HCT116 (cell line): ENCODE results near the gene RRAGC. TPM values are rescaled to one million over a fixed set of nuclear protein-coding genes. Genes with fewer than 3 reads are reported as not detected.

Experiments used
- ATAC-seq: fragments of 200-7000 bp; cut with Tn5 transposase; 2 replicates; pipeline ENCODE4 v1.9.1; 2020; ENCODE audit warnings: mild to moderate bottlenecking, moderate library complexity
- Bru-seq: library from RNA; stranded (reverse); fragments of 400-500 nt; gene quantifications from one replicate; lab custom pipeline; 2021; lab: Mats Ljungman, UMichigan
- BruChase-seq, 2 experiments: library from RNA; stranded (reverse); fragments of 400-500 nt; gene quantifications; one replicate each; lab custom pipeline; 2021; lab: Mats Ljungman, UMichigan
- BruUV-seq: library from RNA; stranded (reverse); fragments of 400-500 nt; replicated peaks from 2 replicates; lab custom pipeline; 2021; lab: Mats Ljungman, UMichigan
- CTCF ChIA-PET: fragments of 300-600 bp; sonication (Branson Sonifier 250); formaldehyde crosslinking; loops from one replicate; lab custom pipeline; 2021; ENCODE audit warnings: antibody characterized with exemption; lab: Charles Lee
- POLR2A ChIA-PET: fragments of 300-600, 350-600 bp; sonication (Branson Sonifier 250); formaldehyde crosslinking; loops from one replicate; lab custom pipeline; 2021; ENCODE audit warnings: antibody characterized with exemption; lab: Charles Lee
- RAD21 ChIA-PET, 2 experiments: fragments of 300-600 bp; sonication (Branson Sonifier 250); formaldehyde crosslinking; loops; one replicate each; lab custom pipeline; 2023; ENCODE audit warnings: low total read pairs in 2 of 2; ENCODE audit not compliant: uncharacterized antibody in 2 of 2, unreplicated experiment in 2 of 2, low non-redundant PET in 1 of 2; lab: Charles Lee
- DNase-seq: peaks from one replicate; pipeline ENCODE4 v3.0.0-alpha.2; 2010; ENCODE audit warnings: low read depth, low spot score
- H2AFZ ChIP-seq: fragments of 200-600 bp; shearing (Covaris generic), sonication (generic); 2 replicates; pipeline ENCODE4 v1.6.1; 2017; ENCODE audit warnings: low read depth, mixed run types, mixed read lengths, antibody characterized with exemption, low read length; ENCODE audit not compliant: poor library complexity, severe bottlenecking
- H3K27ac ChIP-seq: 2 replicates; pipeline ENCODE4 v1.5.1; 2012; ENCODE audit warnings: low read depth, low read length
- H3K27me3 ChIP-seq: fragments of 200-600 bp; sonication (generic); 2 replicates; pipeline ENCODE4 v1.6.1; 2016; ENCODE audit warnings: mixed run types, low read length, mixed read lengths; ENCODE audit not compliant: insufficient read depth
- H3K36me3 ChIP-seq, 2 experiments: fragments of 200-500 bp in 1 of 2; fragments of 200-600 bp in 1 of 2; sonication (Bioruptor generic) in 1 of 2; sonication (generic) in 1 of 2; 2 replicates each; pipeline versions ENCODE4 v1.5.1 to v1.6.1; 2014 to 2016; ENCODE audit warnings: low read length in 2 of 2, inconsistent platforms in 1 of 2, mixed read lengths in 1 of 2, mixed run types in 1 of 2; ENCODE audit not compliant: insufficient read depth in 2 of 2, control insufficient read depth in 1 of 2
- H3K4me1 ChIP-seq, 2 experiments: fragments of 200-600 bp in 1 of 2; sonication (generic) in 1 of 2; 2 replicates each; pipeline versions ENCODE4 v1.5.1 to v1.6.1; 2012 to 2017; ENCODE audit warnings: low read length in 2 of 2, inconsistent platforms in 1 of 2, mild to moderate bottlenecking in 1 of 2, mixed read lengths in 1 of 2, mixed run types in 1 of 2, moderate library complexity in 1 of 2; ENCODE audit not compliant: insufficient read depth in 2 of 2, control insufficient read depth in 1 of 2
- H3K4me2 ChIP-seq: fragments of 200-600 bp; sonication (generic); 2 replicates; pipeline ENCODE4 v1.6.1; 2017; ENCODE audit warnings: mixed run types, low read length, mixed read lengths
- H3K4me3 ChIP-seq, 2 experiments: fragments of 200-600 bp in 1 of 2; sonication (generic) in 1 of 2; replicated peaks in 1 of 2; 2 replicates each; pipeline ENCODE4 v1.5.1; 2011 to 2016; ENCODE audit warnings: low read length in 2 of 2, control low read depth in 1 of 2, low read depth in 1 of 2, mild to moderate bottlenecking in 1 of 2, mixed read lengths in 1 of 2, mixed run types in 1 of 2
- H3K79me2 ChIP-seq: fragments of 200-600 bp; sonication (generic); 2 replicates; pipeline ENCODE4 v1.6.1; 2017; ENCODE audit warnings: mild to moderate bottlenecking, mixed run types, low read length, moderate library complexity, mixed read lengths; ENCODE audit not compliant: insufficient read depth
- H3K9ac ChIP-seq: fragments of 200-600 bp; sonication (generic); 2 replicates; pipeline ENCODE4 v1.6.1; 2016; ENCODE audit warnings: low read length, mixed read lengths
- H3K9me2 ChIP-seq: fragments of 200-600 bp; sonication (generic), shearing (Covaris generic); 2 replicates; pipeline ENCODE4 v1.6.1; 2017; ENCODE audit warnings: mixed run types, mild to moderate bottlenecking, moderate library complexity; ENCODE audit not compliant: insufficient read depth
- H3K9me3 ChIP-seq, 2 experiments: fragments of 200-500 bp in 1 of 2; fragments of 200-600 bp in 1 of 2; sonication (Bioruptor generic) in 1 of 2; sonication (generic) in 1 of 2; 2 replicates each; pipeline ENCODE4 v1.6.1; 2014 to 2017; ENCODE audit warnings: low read length in 2 of 2, mixed read lengths in 2 of 2, inconsistent platforms in 1 of 2, low read depth in 1 of 2, mild to moderate bottlenecking in 1 of 2, mixed run types in 1 of 2, moderate library complexity in 1 of 2; ENCODE audit not compliant: control insufficient read depth in 1 of 2, insufficient read depth in 1 of 2
- H4K20me1 ChIP-seq: fragments of 200-600 bp; sonication (generic), shearing (Covaris generic); 2 replicates; pipeline ENCODE4 v1.6.1; 2017; ENCODE audit warnings: mixed run types, mild to moderate bottlenecking, moderate library complexity; ENCODE audit not compliant: insufficient read depth
- ATF3 ChIP-seq: IDR thresholded peaks from 2 replicates; pipeline ENCODE4 v1.6.1; 2012
- CEBPB ChIP-seq: IDR thresholded peaks from 2 replicates; pipeline ENCODE4 v1.6.1; 2012; ENCODE audit warnings: low read depth
- EGR1 ChIP-seq: IDR thresholded peaks from 2 replicates; pipeline ENCODE4 v1.6.1; 2012; ENCODE audit warnings: low read depth
- ELF1 ChIP-seq: IDR thresholded peaks from 2 replicates; pipeline ENCODE4 v1.6.1; 2012; ENCODE audit warnings: low read depth, borderline replicate concordance
- JUND ChIP-seq: IDR thresholded peaks from 2 replicates; pipeline ENCODE4 v1.6.1; 2012
- MAX ChIP-seq: IDR thresholded peaks from 2 replicates; pipeline ENCODE4 v1.6.1; 2012
- POLR2A ChIP-seq: IDR thresholded peaks from 2 replicates; pipeline ENCODE4 v1.7.0; 2011; ENCODE audit warnings: borderline replicate concordance; ENCODE audit not compliant: insufficient read depth, insufficient read length; ENCODE audit errors: extremely low read depth
- POLR2AphosphoS5 ChIP-seq: IDR thresholded peaks from 2 replicates; pipeline ENCODE4 v1.6.1; 2011; ENCODE audit warnings: mild to moderate bottlenecking, low read depth, low read length, moderate library complexity
- RAD21 ChIP-seq: IDR thresholded peaks from 2 replicates; pipeline ENCODE4 v1.6.1; 2012; ENCODE audit warnings: low read depth, mild to moderate bottlenecking
- SIN3A ChIP-seq: IDR thresholded peaks from 2 replicates; pipeline ENCODE4 v1.6.1; 2012; ENCODE audit warnings: low read depth
- SP1 ChIP-seq: IDR thresholded peaks from 2 replicates; pipeline ENCODE4 v1.6.1; 2012; ENCODE audit warnings: low read depth
- SRF ChIP-seq: IDR thresholded peaks from 2 replicates; pipeline ENCODE4 v1.6.1; 2012; ENCODE audit warnings: low read depth
- TCF7L2 ChIP-seq: IDR thresholded peaks from 2 replicates; pipeline ENCODE4 v1.7.0; 2011; ENCODE audit warnings: borderline replicate concordance, inconsistent platforms; ENCODE audit not compliant: insufficient read depth, insufficient read length; ENCODE audit errors: extremely low read depth
- YY1 ChIP-seq: IDR thresholded peaks from 2 replicates; pipeline ENCODE4 v1.6.1; 2011; ENCODE audit warnings: low read length, low read depth, moderate library complexity, mild to moderate bottlenecking; ENCODE audit not compliant: insufficient replicate concordance; ENCODE audit errors: extremely low read depth
- ZFX ChIP-seq: fragments of 450-650 bp; IDR thresholded peaks from 2 replicates; pipeline ENCODE4 v1.6.1; 2017
- ZNF274 ChIP-seq: fragments of 200-500 bp; sonication (Bioruptor generic); IDR thresholded peaks from 2 replicates; pipeline ENCODE4 v1.6.1; 2014; ENCODE audit warnings: mild to moderate bottlenecking, low read depth, low read length, inconsistent platforms
- intact Hi-C: fragments of 100-400 bp; cut with micrococcal nuclease; formaldehyde crosslinking; loops from 2 replicates; pipeline ENCODE4 v1.10.0; 2022
- long read RNA-seq: library from polyadenylated mRNA; unstranded; transcript quantifications from one replicate; pipeline ENCODE4 v2.0.0, GENCODE V29; 2021; ENCODE audit not compliant: unreplicated experiment
- polyA plus RNA-seq: library from polyadenylated mRNA; unstranded; fragments of >200 nt; gene quantifications from 2 replicates; pipeline ENCODE4 v1.2.1, GENCODE V29; 2012; ENCODE audit warnings: missing spikeins
- total RNA-seq: library from RNA; stranded (reverse); gene quantifications from one replicate; pipeline ENCODE4 v1.2.1, GENCODE V29; 2021; ENCODE audit not compliant: unreplicated experiment

RRAGC gene
- 11.7 TPM for total RNA-seq
- 5.1 and 6.8 TPM in 2 replicates for polyA plus RNA-seq
- Bru-seq, nascent RNA, result percentile 63 among the genes with signal in this experiment
- percentile 91 among the genes with signal in this experiment for BruChase-seq, experiment 1, labeled RNA remaining after a 6-hour chase
- BruChase-seq, experiment 2, labeled RNA remaining after a 2-hour chase, result percentile 95 among the genes with signal in this experiment
- long read RNA-seq, transcript RRAGC-201 (7 exons, 2,732 nt), result major isoform, 24 of 26 reads
- long read RNA-seq, partial matches to known transcripts, result 1 of 26 reads
- long read RNA-seq, other reads (novel, unspliced or antisense), result 1 of 26 reads

- Histone ChIP-seq H3K9me3 (no peaks in the 10 kb centered on the region), H3K4me1 (peaks cover 4 to 19% of the 10 kb centered on the region in 2 experiments), H3K9ac (peak within 1 kb of the TSS; percentile 68), H3K79me2 (peaks cover 16% of the 10 kb centered on the region; the same call in 1 of the 2 replicates), H3K9me2 (no peaks in the 10 kb centered on the region), H2AFZ (peak within 1 kb of the TSS; percentile 58), H3K4me2 (peak within 1 kb of the TSS; percentile 99), H3K4me3 (peak within 1 kb of the TSS; percentile 76 to 93), H3K36me3 (peaks cover 7 to 9% of the 10 kb centered on the region in 2 experiments; a peak in 3 of 4 replicates), H4K20me1 (no peaks in the 10 kb centered on the region), H3K27me3 (no peaks in the 10 kb centered on the region), H3K27ac (peak within 1 kb of the TSS; percentile 61)
- POLR2A ChIA-PET, result interaction anchor here (0.8 kb wide), 1 partner anchor 14 kb away, joined by 3 read pairs; no protein-coding TSS in a partner anchor
- TF ChIP-seq ATF3, result no peak
- peak; percentile 90 for TF ChIP-seq SP1
- TF ChIP-seq SIN3A, result peak; percentile 82
- peak; percentile 44 for TF ChIP-seq YY1
- TF ChIP-seq EGR1, result peak; percentile 87
- no peak for TF ChIP-seq ZNF274
- TF ChIP-seq POLR2AphosphoS5, result peak; percentile 64
- TF ChIP-seq TCF7L2, result peak; percentile 50
- no peak for TF ChIP-seq RAD21
- TF ChIP-seq CEBPB, result no peak
- TF ChIP-seq JUND, result no peak
- no peak; the same call in 1 of the 2 replicates for TF ChIP-seq ELF1
- TF ChIP-seq ZFX, result peak; percentile 45
- TF ChIP-seq POLR2A, result no peak
- peak; percentile 90 for TF ChIP-seq MAX
- no peak for TF ChIP-seq SRF
- DNase-seq (peak; percentile 91), ATAC-seq (peak; percentile 98)
- BruUV-seq, result no TSS peak
- RAD21 ChIA-PET, result no interaction called here
- CTCF ChIA-PET, result interaction anchor here (1.0 kb wide), 1 partner anchor 869 kb away, joined by 3 read pairs; no protein-coding TSS in a partner anchor
- intact Hi-C loops, result no loop called here
These were observed at the start of gene RRAGC for GRCh38 chr1:38859561-38860453. TSS of gene RRAGC (minus strand) at chr1:38859772. CDS start at chr1:38859646, 126 bp downstream.
